Glomerular endothelial cell (primary cell): ENCODE results near the gene TMEM100. TPM values are rescaled to one million over a fixed set of nuclear protein-coding genes. Genes with fewer than 3 reads are reported as not detected.

Experiments used
- DNase-seq: peaks from one replicate; pipeline ENCODE4 v3.0.0-alpha.2; 2011; ENCODE audit warnings: low read depth, low spot score; ENCODE audit errors: extremely low read depth
- total RNA-seq: library from RNA; depleted of rRNA; stranded (reverse); fragments of >200 nt; gene quantifications from 2 replicates; pipeline ENCODE4 v1.2.3, GENCODE V29; 2015

The TMEM100 gene
- total RNA-seq, 1 donor from 2014 or later = 0.12 TPM

- no peak for DNase-seq
Observed at GRCh38 chr17:55745258-55745657, 22.6 kb upstream of the TMEM100 start.

DNA sequence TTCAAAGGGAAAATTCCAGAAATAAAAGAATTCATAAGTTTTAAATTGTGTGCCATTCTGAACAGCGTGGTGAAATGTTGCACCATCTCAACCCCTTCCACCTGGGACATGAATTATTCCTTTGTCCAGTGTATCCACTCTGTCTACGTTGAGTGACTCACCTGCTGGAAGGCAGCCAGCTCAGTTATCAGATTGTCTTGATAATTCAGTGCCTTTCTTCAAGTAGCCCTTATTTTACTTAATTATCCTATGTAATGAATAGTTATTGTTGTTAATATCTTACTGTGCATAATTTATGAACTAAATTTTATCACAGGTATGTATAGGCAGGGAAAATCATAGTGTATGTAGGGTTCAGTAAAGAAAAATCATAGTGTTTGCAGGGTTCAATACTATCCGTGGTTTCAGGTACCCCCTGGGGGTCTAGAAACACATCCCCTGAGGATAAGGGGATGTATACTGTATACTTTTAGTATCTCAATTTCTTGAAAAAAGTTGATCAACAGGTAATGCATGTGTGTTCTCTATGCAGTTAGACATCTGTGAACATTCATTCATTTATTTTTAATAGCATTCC is 20.5 kb upstream of the TMEM100 start:
- DNase-seq = no peak

DNA sequence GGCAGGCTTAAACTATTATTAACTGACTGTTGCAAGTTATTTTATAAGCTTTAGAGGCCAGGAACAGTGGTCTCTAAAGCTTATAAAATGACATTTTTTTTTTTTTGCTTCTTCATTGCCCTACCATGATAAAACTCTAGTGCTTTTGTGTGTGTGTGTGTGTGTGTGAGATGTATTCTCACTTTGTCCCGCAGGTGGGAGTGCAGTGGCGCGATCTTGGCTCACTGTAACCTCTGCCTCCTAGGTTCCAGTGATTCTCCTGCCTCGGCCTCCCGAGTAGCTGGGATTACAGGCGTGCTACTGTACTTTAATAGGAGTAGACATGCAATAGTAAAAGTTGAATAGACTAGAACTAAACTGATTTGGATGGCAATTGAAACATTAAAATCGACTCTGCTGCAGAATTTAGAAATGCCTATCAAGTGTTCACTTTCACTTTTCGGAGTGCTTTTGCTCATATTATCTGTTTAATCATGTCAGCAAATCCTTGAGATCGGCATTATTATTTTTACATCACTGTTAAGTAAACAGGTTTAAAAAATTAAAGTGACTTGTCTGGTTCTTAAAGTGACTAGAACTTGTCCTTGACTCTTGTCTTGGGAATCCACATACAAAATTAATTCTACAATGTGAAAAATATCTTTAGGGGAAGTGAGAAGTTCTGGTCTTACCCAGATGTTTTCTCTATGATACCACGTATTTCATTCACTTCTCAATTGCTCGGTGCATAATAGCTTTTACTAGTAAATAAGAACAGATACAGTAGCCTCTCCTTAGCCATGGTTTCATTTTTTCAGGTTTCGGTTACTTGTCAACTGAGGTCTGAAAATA is 19.8 kb upstream of the TMEM100 start:
- DNase-seq = no peak

GRCh38 chr17:55741356-55741700 is 18.7 kb upstream of the TMEM100 start:
- DNase-seq = no peak

DNA sequence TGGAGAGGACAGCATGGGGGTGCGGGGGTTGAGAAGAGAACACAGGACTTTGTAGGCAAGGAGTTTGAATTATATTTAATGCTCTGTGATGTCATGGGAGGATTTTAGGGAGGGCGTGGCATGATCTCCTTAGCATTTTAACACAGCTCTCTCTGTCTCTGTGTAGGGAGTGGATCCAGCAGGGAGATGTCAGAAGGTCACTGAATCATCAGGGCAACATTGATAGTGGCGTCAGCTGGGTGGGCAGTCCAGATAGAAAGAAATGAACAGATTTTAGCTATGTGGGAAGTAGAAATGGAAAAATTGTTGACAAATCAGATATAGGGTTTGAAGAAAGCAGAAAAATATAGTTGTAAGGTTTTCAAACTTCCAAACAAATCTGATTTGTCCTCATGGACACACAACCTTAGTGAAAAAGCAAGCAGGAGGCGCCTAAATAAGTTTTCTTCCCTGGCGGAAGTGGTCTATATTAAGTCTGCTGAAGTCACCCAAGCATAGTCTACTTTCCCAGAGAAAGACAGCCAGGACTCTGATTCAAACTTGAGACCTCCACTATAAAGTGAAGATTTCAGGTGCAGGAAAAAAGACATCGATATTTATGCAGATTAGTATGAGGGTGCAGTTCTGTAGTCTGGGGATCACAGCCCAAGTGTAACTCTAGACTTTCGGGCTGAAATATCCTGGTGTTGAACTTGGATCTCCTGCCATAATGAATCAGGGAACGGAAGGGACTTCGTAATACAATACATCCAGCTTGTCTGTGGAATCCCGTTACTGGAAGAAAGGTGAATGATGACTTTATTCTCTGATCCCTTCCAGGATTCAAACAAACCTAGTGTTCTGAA is 18.1 kb upstream of the TMEM100 start:
- DNase-seq = no peak

DNA sequence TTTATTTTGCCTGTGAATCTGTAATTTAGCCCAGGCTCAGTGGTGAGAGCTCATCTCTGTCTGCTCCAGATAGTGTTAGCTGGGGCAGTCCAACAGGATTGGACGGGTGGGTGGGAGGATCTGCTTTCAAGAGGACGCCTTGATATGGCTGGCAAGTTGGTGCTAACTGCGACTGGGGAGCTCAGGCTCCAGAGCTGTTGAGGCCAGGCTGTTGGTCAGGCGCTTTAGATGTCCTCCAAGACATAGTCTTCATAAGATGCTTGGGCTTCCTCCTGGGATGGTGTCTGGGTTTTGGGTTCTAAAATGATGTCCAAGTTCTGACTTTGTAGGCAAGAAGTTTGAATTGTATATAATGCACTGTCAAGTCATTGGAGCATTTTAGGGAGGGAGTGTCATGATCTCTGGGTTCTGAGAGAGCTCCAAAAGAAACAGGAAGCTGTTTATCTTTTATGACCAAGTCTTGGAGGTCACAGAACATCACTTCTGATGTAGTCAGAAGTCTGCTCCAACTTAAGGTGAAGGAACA is 15.4 kb upstream of the TMEM100 start:
- DNase-seq = no peak

DNA sequence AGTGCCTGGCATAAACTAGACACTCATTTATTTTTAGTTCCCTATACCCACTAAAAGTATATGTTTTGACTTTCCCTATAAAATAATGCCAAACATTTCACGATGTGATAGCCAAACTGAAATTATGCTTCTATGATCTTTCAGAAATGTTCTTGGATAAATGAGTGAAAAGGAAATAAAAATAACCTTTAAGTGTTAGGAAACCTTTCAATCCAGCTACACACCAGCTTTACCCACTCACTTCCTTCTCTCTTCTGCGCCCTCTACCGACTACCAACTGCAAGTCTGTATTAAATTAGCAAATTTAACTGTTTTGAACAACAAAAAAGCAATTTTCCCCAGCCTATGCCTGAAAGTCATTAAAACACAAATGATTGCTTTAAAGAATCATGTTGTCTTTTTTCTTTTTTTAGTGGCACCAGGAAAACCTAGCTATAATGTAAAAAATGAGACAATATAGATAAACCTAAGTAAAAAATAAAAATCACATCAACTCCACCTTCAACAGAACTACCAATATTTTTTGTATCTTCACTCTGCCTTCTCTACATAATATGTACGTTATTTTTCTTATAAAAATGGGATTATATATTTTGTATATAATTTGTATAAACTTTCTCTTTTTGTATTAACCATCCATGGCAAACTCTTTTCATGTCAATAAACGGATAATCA is 13.2 kb upstream of the TMEM100 start:
- no peak for DNase-seq

GRCh38 chr17:55734128-55734781 is 11.6 kb upstream of the TMEM100 start:
- no peak for DNase-seq

GRCh38 chr17:55731586-55732250 is 9.1 kb upstream of the TMEM100 start:
- DNase-seq = no peak

- no peak for DNase-seq
Observed at GRCh38 chr17:55730808-55731207, 8.1 kb upstream of the TMEM100 start.

DNA sequence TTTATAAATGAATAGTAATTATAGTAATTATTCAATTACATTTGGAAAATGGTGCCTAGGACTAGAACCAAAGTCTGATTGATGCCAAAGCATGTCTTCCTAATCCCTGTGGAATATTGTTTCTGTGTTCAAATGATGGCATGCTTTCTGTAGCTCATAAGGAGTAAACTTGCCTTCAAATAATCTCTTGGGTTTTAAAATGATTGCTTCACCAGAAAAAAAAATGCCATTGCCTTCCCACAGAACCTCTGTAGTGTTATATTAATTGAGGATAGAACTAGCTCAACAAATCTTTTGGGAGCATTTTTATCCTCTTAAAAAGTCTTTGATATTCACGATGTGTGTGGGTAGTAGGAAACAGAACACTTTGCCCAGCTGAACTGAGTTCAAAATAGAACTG is 7.7 kb upstream of the TMEM100 start:
- DNase-seq = no peak

GRCh38 chr17:55729484-55729883 is 6.8 kb upstream of the TMEM100 start:
- DNase-seq = no peak

DNA sequence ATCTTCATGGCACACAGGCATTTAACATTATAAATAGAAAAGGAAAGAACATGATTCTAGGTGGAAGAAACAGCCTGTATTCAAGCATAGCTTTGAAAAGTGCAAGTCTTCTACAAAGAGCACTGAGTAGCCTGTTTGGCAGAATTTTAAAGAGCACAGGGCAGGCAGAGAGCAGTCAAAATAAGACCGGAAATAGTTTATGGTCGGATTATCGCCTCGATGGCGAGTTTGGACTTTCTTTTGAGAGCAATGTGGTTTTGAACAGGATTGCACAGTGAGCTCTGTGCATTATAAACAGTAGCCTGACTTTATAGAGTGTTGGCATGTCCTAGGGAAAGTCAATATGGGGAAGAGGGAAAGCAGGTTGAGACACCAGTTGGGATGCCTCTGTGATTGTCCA is 6.2 kb upstream of the TMEM100 start:
- DNase-seq = no peak

- DNase-seq = no peak
Observed at GRCh38 chr17:55728361-55728760, 5.7 kb upstream of the TMEM100 start.

- no peak for DNase-seq
Observed at GRCh38 chr17:55727920-55728319, 5.3 kb upstream of the TMEM100 start.

GRCh38 chr17:55727275-55727674 is 4.6 kb upstream of the TMEM100 start:
- DNase-seq = no peak

DNA sequence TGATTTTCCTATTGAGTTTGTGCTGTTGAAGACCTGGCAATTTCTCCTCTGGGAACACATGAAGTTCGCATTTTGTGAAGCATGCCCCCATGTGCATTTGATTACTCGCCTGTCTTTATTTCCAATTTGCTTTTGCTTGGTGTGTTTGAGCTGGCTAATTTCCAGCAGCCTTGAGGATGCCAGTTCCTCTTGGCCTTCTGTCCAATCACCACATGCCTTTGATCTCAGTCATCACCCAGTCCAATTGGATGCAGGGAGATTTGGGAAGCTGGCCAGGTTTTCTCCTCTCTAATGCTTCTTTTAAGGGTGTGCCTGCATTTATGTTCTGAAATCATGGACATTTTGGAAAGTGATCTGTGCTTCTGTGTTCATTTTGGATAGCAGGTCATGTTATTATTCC is 3.8 kb upstream of the TMEM100 start:
- DNase-seq = no peak

DNA sequence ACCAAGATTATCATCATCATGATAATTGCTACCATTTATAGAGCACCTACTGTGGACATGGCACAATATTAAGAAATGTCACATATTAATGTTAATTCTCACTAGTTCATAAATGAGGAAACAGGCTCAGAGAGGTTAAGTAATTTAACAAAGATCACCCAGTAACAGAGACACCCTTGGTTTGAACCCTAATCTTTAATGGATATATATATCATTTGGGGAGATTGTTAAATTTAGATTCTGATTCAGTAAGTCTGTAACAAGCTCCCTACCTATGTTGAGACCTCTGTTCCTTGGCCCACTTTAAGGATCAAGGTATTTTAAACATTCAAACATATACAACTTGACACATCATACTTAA is 804 bp upstream of the TMEM100 start:
- no peak for DNase-seq

DNA sequence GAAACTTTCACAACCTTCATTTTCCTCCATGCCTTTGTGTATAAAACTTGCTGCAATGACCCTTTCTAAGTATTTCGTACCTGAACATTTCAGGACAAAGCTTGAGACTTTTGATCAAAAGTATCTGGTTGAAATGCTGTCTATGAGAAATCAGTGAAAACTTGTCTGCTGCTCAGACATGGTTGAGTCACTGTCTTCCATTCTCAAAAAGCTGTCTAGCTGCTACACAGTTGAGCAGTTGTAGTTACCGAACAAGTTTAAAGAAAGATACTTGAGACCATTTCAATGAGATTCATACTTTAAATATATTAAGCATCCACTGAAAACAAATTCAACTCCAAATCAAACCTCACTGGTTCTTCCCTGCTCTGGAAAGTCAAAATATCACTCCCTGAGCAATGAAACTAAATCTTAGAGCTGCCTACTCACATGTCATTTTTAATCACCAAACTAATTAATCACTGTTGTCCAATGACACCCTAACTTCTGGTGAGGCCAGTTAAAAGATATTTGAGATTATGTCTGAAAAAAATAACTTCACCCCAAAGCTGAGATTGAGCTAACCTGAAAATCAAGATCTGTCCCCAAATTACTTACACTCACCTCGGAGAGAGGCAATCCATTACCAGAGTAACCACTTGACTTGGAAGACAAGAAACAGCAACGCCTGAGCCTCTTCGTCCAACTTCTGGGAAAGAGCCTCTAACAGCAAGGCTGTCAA is 488 bp downstream of the TMEM100 start:
- DNase-seq = no peak
